C4-2B (cell line): ENCODE results near the gene PPEF2.

Source experiments
- ZFX ChIP-seq: fragments of 450-650 bp; IDR thresholded peaks from 2 replicates; pipeline ENCODE4 v1.6.1; 2017
- TF ChIP-seq, protein P1 (sequence below): fragments of 450-650 bp; conservative IDR thresholded peaks from 2 replicates; pipeline ENCODE4 v1.5.1; 2017; ENCODE audit warnings: mild to moderate bottlenecking

DNA sequence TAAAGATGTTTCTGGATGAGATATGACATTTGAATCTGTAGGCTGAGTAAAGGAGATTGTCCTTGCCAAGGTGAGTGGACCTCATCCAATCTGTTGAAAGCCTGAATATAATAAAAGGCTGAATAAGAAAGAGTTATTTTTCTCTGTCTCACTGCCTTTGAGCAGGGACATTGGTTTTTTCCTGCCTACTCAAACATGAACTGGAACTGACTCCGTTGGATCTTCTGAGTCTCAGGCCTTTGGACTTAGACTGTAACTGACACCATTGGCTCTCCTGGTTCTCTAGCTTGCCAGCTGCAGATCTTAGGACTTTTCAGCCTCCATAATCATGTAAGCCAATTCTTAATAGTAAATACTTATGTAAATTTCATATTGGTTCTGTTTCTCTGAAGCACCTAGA, 43.5 kb downstream of the PPEF2 start:
- TF ChIP-seq, protein P1, sequence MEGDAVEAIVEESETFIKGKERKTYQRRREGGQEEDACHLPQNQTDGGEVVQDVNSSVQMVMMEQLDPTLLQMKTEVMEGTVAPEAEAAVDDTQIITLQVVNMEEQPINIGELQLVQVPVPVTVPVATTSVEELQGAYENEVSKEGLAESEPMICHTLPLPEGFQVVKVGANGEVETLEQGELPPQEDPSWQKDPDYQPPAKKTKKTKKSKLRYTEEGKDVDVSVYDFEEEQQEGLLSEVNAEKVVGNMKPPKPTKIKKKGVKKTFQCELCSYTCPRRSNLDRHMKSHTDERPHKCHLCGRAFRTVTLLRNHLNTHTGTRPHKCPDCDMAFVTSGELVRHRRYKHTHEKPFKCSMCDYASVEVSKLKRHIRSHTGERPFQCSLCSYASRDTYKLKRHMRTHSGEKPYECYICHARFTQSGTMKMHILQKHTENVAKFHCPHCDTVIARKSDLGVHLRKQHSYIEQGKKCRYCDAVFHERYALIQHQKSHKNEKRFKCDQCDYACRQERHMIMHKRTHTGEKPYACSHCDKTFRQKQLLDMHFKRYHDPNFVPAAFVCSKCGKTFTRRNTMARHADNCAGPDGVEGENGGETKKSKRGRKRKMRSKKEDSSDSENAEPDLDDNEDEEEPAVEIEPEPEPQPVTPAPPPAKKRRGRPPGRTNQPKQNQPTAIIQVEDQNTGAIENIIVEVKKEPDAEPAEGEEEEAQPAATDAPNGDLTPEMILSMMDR: no peak
- TF ChIP-seq ZFX: no peak
